IMR-90 (cell line): Measurements from ENCODE around the gene MICALL2. TPM values are rescaled to one million over a fixed set of nuclear protein-coding genes. Genes with fewer than 3 reads are reported as not detected.

Source experiments
- ATAC-seq: fragments of 200-7000 bp; cut with Tn5 transposase; 2 replicates; pipeline ENCODE4 v1.9.1; 2020; ENCODE audit warnings: low read depth, mild to moderate bottlenecking, moderate library complexity
- BruUV-seq: library from RNA; stranded (reverse); fragments of 400-500 nt; replicated peaks from 2 replicates; lab custom pipeline; 2021; lab: Mats Ljungman, UMichigan
- CTCF ChIA-PET: fragments of 300-600 bp; formaldehyde crosslinking; extraction: SDS; loops from one replicate; lab custom pipeline; 2021; ENCODE audit warnings: antibody characterized with exemption; lab: Yijun Ruan, JAX
- POLR2A ChIA-PET: fragments of 300-600 bp; sonication (Branson Sonifier 250); formaldehyde crosslinking; loops from one replicate; lab custom pipeline; 2022; ENCODE audit warnings: antibody characterized with exemption; ENCODE audit not compliant: unreplicated experiment; lab: Charles Lee
- DNase-seq: peaks from one replicate; pipeline ENCODE4 v3.0.0; 2013
- H2AFZ ChIP-seq: replicated peaks from 2 replicates; pipeline ENCODE3; 2013; ENCODE audit warnings: low read length, mild to moderate bottlenecking; ENCODE audit not compliant: poor library complexity
- H2AK5ac ChIP-seq: 2 replicates; pipeline ENCODE4 v1.6.1; 2013; ENCODE audit warnings: low read depth, low read length, inconsistent platforms
- H2AK9ac ChIP-seq: replicated peaks from 2 replicates; pipeline ENCODE3; 2013; ENCODE audit warnings: mild to moderate bottlenecking, low read depth, low read length, moderate library complexity; ENCODE audit not compliant: poor library complexity
- H2BK120ac ChIP-seq: 2 replicates; pipeline ENCODE4 v1.6.1; 2013; ENCODE audit warnings: low read depth, low read length, inconsistent platforms
- H2BK15ac ChIP-seq: 3 replicates; pipeline ENCODE4 v1.6.1; 2013; ENCODE audit warnings: low read depth, low read length, inconsistent platforms
- H2BK20ac ChIP-seq: 2 replicates; pipeline ENCODE4 v1.6.1; 2013; ENCODE audit warnings: low read depth, mild to moderate bottlenecking, inconsistent platforms, low read length, moderate library complexity
- H2BK5ac ChIP-seq: 2 replicates; pipeline ENCODE4 v1.6.1; 2013; ENCODE audit warnings: mild to moderate bottlenecking, low read depth, low read length, inconsistent platforms; ENCODE audit not compliant: poor library complexity, severe bottlenecking
- H3K14ac ChIP-seq: replicated peaks from 2 replicates; pipeline ENCODE4 v1.6.1; 2013; ENCODE audit warnings: low read depth, low read length, inconsistent platforms
- H3K18ac ChIP-seq: 2 replicates; pipeline ENCODE4 v1.6.1; 2013; ENCODE audit warnings: low read depth, low read length, control low read depth
- H3K23ac ChIP-seq: 2 replicates; pipeline ENCODE4 v1.6.1; 2013; ENCODE audit warnings: low read depth, low read length, inconsistent platforms
- H3K27ac ChIP-seq: 2 replicates; pipeline ENCODE4 v1.5.1; 2013; ENCODE audit warnings: mild to moderate bottlenecking, control low read depth, low read length; ENCODE audit not compliant: insufficient read depth
- H3K27me3 ChIP-seq: 2 replicates; pipeline ENCODE4 v1.6.1; 2013; ENCODE audit warnings: low read length; ENCODE audit not compliant: control insufficient read depth, insufficient read depth
- H3K36me3 ChIP-seq: 2 replicates; pipeline ENCODE4 v1.6.1; 2013; ENCODE audit warnings: low read length, mixed read lengths; ENCODE audit not compliant: control insufficient read depth, insufficient read depth
- H3K4ac ChIP-seq: 2 replicates; pipeline ENCODE4 v1.6.1; 2013; ENCODE audit warnings: low read depth, low read length, inconsistent platforms
- H3K4me1 ChIP-seq: 2 replicates; pipeline ENCODE4 v1.6.1; 2013; ENCODE audit warnings: low read length, mixed read lengths; ENCODE audit not compliant: control insufficient read depth, insufficient read depth
- H3K4me2 ChIP-seq: 2 replicates; pipeline ENCODE4 v1.6.1; 2013; ENCODE audit warnings: low read depth, mild to moderate bottlenecking, control low read depth, low read length, moderate library complexity
- H3K4me3 ChIP-seq: 2 replicates; pipeline ENCODE4 v1.5.1; 2013; ENCODE audit warnings: low read depth, mild to moderate bottlenecking, control low read depth, low read length, moderate library complexity; ENCODE audit not compliant: insufficient read depth
- H3K56ac ChIP-seq: 2 replicates; pipeline ENCODE4 v1.6.1; 2013; ENCODE audit warnings: low read length, inconsistent platforms; ENCODE audit not compliant: insufficient read depth; ENCODE audit errors: extremely low read depth
- H3K79me1 ChIP-seq, 2 experiments: 2 replicates each; pipeline ENCODE4 v1.6.1; 2013; ENCODE audit warnings: low read length in 2 of 2, inconsistent platforms in 1 of 2, low read depth in 1 of 2
- H3K9ac ChIP-seq: 2 replicates; pipeline ENCODE4 v1.6.1; 2013; ENCODE audit warnings: low read depth, low read length, control low read depth
- H3K9me1 ChIP-seq: 2 replicates; pipeline ENCODE4 v1.6.1; 2013; ENCODE audit warnings: low read length, inconsistent platforms; ENCODE audit not compliant: insufficient read depth
- H3K9me3 ChIP-seq: 2 replicates; pipeline ENCODE4 v1.6.1; 2013; ENCODE audit warnings: low read length; ENCODE audit not compliant: control insufficient read depth, insufficient read depth
- H4K20me1 ChIP-seq: 2 replicates; pipeline ENCODE4 v1.6.1; 2013; ENCODE audit warnings: low read length, inconsistent platforms; ENCODE audit not compliant: insufficient read depth
- H4K5ac ChIP-seq: 2 replicates; pipeline ENCODE4 v1.6.1; 2013; ENCODE audit warnings: mild to moderate bottlenecking, low read depth, low read length, control low read depth
- H4K8ac ChIP-seq, 2 experiments: 2 replicates each; pipeline ENCODE4 v1.6.1; 2013; ENCODE audit warnings: low read depth in 2 of 2, low read length in 2 of 2, control low read depth in 1 of 2, inconsistent platforms in 1 of 2
- H4K91ac ChIP-seq: 2 replicates; pipeline ENCODE4 v1.6.1; 2013; ENCODE audit warnings: low read depth, low read length, inconsistent platforms; ENCODE audit not compliant: insufficient read depth
- MAFK ChIP-seq: IDR thresholded peaks from 2 replicates; pipeline ENCODE4 v1.6.1; 2012; ENCODE audit warnings: low read depth, low read length, improper control_type of control experiment
- MAZ ChIP-seq: IDR thresholded peaks from 2 replicates; pipeline ENCODE4 v1.6.1; 2012; ENCODE audit warnings: low read depth, mild to moderate bottlenecking, low read length, improper control_type of control experiment, moderate library complexity, borderline replicate concordance
- MXI1 ChIP-seq: IDR thresholded peaks from 2 replicates; pipeline ENCODE4 v1.6.1; 2012; ENCODE audit warnings: low read depth, mild to moderate bottlenecking, low read length, moderate library complexity, borderline replicate concordance
- RAD21 ChIP-seq: IDR thresholded peaks from 2 replicates; pipeline ENCODE4 v1.6.1; 2012; ENCODE audit warnings: low read length, improper control_type of control experiment
- RFX5 ChIP-seq: IDR thresholded peaks from 2 replicates; pipeline ENCODE4 v1.8.0; 2012; ENCODE audit warnings: low read depth, mild to moderate bottlenecking, low read length, moderate library complexity
- WGBS, 2 experiments: methylation state at CpG; one replicate each; pipeline versions ENCODE4 v1.1.5 to v1.1.7; 2013; ENCODE audit warnings: missing lambda C conversion rate in 2 of 2; ENCODE audit not compliant: insufficient read length in 1 of 2; ENCODE audit errors: extremely low coverage in 2 of 2; 5-methylcytosine and 5-hydroxymethylcytosine counted together
- dilution Hi-C: fragments of 300-500 bp; cut with HindIII; formaldehyde crosslinking; loops from one replicate; pipeline ENCODE4 v1.14.3; 2018; ENCODE audit warnings: low sequenced_read_pairs; ENCODE audit not compliant: unreplicated experiment
- in situ Hi-C: fragments of 300-500 bp; cut with MboI; formaldehyde crosslinking; loops from 3 replicates; pipeline ENCODE4 v1.14.3; 2019; ENCODE audit warnings: low sequenced_read_pairs, inconsistent platforms, mixed read lengths
- intact Hi-C: fragments of 100-400 bp; cut with micrococcal nuclease; formaldehyde crosslinking; loops from 2 replicates; pipeline ENCODE4 v1.10.0; 2022
- polyA plus RNA-seq, 3 experiments: library from polyadenylated mRNA; depleted of rRNA; stranded (reverse); fragments of >200 nt; gene quantifications; 2 replicates each; pipeline ENCODE4 v1.2.3, GENCODE V29; 2012; ENCODE audit warnings: low replicate concordance in 1 of 3
- total RNA-seq: library from RNA; depleted of rRNA; stranded (reverse); fragments of >200 nt; gene quantifications from 2 replicates; pipeline ENCODE4 v1.2.3, GENCODE V29; 2012
- TF ChIP-seq, protein P1 (sequence below): conservative IDR thresholded peaks from 2 replicates; pipeline ENCODE4 v1.5.1; 2012; ENCODE audit warnings: mild to moderate bottlenecking, low read depth, low read length, improper control_type of control experiment

Gene MICALL2
- total and polyA plus RNA-seq, 2 of the 4 experiments (the other 2 are of a cell fraction): 6.6 to 34.1 TPM

DNA sequence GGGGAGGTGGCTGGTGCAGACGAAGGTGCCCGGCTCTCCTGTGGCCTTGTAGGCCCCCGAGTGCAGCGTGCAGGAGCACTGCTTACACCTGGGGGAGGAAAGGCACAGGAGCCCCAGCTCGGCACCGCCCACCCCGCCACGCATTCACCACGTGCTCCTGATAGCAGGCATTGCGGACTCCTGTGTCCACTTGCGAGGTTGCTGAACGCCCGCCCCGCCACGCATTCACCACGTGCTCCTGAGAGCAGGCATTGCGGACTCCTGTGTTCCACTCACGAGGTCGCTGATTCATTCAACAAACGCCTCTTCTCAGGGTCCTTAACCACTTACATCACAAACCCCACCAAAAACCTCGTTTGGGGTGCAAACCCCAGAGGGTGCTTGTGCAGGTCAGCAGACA lies 13.9 kb downstream of the MICALL2 start:
- in situ Hi-C loops (no loop called here), intact Hi-C loops (no loop called here), dilution Hi-C loops (no loop called here)
- peaks cover 0 to 6% of the 10 kb centered on the region in 2 experiments; a peak in 1 of 4 replicates for H3K79me1 ChIP-seq
- no peak overlapping the region for H3K27ac ChIP-seq
- H3K36me3 ChIP-seq: peaks cover 32% of the 10 kb centered on the region
- no peak overlapping the region for H4K91ac ChIP-seq
- H2BK5ac ChIP-seq: no peak overlapping the region
- no peak overlapping the region for H3K56ac ChIP-seq
- H3K4me1 ChIP-seq: peaks cover 17% of the 10 kb centered on the region
- H2AK5ac ChIP-seq: no peak overlapping the region
- no peak overlapping the region for H2BK120ac ChIP-seq
- no peak overlapping the region for H4K5ac ChIP-seq
- WGBS, 2 experiments: 89% methylated on average over 10 of the region's 21 CpGs; no CpG with 5 or more reads in 1 of the 2 experiments
- no peaks in the 10 kb centered on the region for H3K9me1 ChIP-seq
- H4K20me1 ChIP-seq: no peaks in the 10 kb centered on the region; the same call in 1 of the 2 replicates
- H2BK15ac ChIP-seq: no peak overlapping the region
- no peaks in the 10 kb centered on the region for H3K27me3 ChIP-seq
- ChIA-PET POLR2A (no interaction called here), CTCF (no interaction called here)
- no peak overlapping the region for H3K23ac ChIP-seq
- no peak overlapping the region for H2BK20ac ChIP-seq
- TF ChIP-seq RFX5: no peak
- TF ChIP-seq RAD21: no peak
- TF ChIP-seq, protein P1, sequence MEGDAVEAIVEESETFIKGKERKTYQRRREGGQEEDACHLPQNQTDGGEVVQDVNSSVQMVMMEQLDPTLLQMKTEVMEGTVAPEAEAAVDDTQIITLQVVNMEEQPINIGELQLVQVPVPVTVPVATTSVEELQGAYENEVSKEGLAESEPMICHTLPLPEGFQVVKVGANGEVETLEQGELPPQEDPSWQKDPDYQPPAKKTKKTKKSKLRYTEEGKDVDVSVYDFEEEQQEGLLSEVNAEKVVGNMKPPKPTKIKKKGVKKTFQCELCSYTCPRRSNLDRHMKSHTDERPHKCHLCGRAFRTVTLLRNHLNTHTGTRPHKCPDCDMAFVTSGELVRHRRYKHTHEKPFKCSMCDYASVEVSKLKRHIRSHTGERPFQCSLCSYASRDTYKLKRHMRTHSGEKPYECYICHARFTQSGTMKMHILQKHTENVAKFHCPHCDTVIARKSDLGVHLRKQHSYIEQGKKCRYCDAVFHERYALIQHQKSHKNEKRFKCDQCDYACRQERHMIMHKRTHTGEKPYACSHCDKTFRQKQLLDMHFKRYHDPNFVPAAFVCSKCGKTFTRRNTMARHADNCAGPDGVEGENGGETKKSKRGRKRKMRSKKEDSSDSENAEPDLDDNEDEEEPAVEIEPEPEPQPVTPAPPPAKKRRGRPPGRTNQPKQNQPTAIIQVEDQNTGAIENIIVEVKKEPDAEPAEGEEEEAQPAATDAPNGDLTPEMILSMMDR: no peak
- no peak for TF ChIP-seq MAFK
- no peak for TF ChIP-seq MXI1
- TF ChIP-seq MAZ: no peak
- no peaks in the 10 kb centered on the region for H3K9me3 ChIP-seq
- H2AFZ ChIP-seq: no peak overlapping the region
- H3K4me3 ChIP-seq: no peak overlapping the region
- no peak overlapping the region for H3K14ac ChIP-seq
- no peak overlapping the region for H4K8ac ChIP-seq
- no peak overlapping the region for H3K4me2 ChIP-seq
- H3K9ac ChIP-seq: no peak overlapping the region
- DNase-seq (no peak), ATAC-seq (no peak)
- H2AK9ac ChIP-seq: no peak overlapping the region
- H3K18ac ChIP-seq: no peak overlapping the region
- H3K4ac ChIP-seq: no peak overlapping the region
- no TSS peak for BruUV-seq
